Measurements from ENCODE around the gene GARS1.
"Not testable (repeated sequence)": the region's sequence is repeated elsewhere in the genome, so short reads cannot be mapped to it uniquely, and the experiment has no call there.

The GARS1 gene

GRCh38 chr7:30630986-30631385 is 36.3 kb downstream of the GARS1 start:
- H3K36me3 ChIP-seq (ENCODE audit: insufficient read depth, insufficient read length, low read length): peaks cover 96% of the 10 kb centered on the region
- no peak overlapping the region for H3K9ac ChIP-seq (ENCODE audit: insufficient read length, low read depth)
- TF ChIP-seq ZNF274 (IDR thresholded peaks at IDR 0.05; ENCODE audit: low read depth, low read length) (no peak), YY1 (IDR thresholded peaks at IDR 0.05; ENCODE audit: insufficient read depth, insufficient read length) (no peak), SUZ12 (IDR thresholded peaks at IDR 0.05; ENCODE audit: extremely low read depth, insufficient read depth, insufficient read length) (no peak)
- DNase-seq (ENCODE audit: low read depth, low spot score): no peak
- no peak overlapping the region for H3K4me3 ChIP-seq (ENCODE audit: insufficient read length, low read depth)
- no peaks in the 10 kb centered on the region for H3K27me3 ChIP-seq (ENCODE audit: insufficient read depth, insufficient read length)
- H3K4me1 ChIP-seq (ENCODE audit: insufficient read depth, insufficient read length): no peaks in the 10 kb centered on the region
- 0 out of 2 replicates have a peak, but pooled peaks cover 5% of the 10 kb centered on the region for H3K9me3 ChIP-seq (ENCODE audit: insufficient read depth, low read length)

GRCh38 chr7:30633223-30633622 is 38.5 kb downstream of the GARS1 start:
- Histone ChIP-seq H3K4me3 (ENCODE audit: insufficient read length, low read depth) (no peak overlapping the region), H3K9me3 (ENCODE audit: insufficient read depth, low read length) (0 out of 2 replicates have a peak, but pooled peaks cover 5% of the 10 kb centered on the region), H3K27me3 (ENCODE audit: insufficient read depth, insufficient read length) (no peaks in the 10 kb centered on the region), H3K9ac (ENCODE audit: insufficient read length, low read depth) (no peak overlapping the region), H3K36me3 (ENCODE audit: insufficient read depth, insufficient read length, low read length) (peaks cover 77% of the 10 kb centered on the region), H3K4me1 (ENCODE audit: insufficient read depth, insufficient read length) (no peaks in the 10 kb centered on the region)
- no peak for DNase-seq (ENCODE audit: low read depth, low spot score)
- TF ChIP-seq YY1 (IDR thresholded peaks at IDR 0.05; ENCODE audit: insufficient read depth, insufficient read length): no peak
- TF ChIP-seq ZNF274 (IDR thresholded peaks at IDR 0.05; ENCODE audit: low read depth, low read length): no peak
- no peak for TF ChIP-seq SUZ12 (IDR thresholded peaks at IDR 0.05; ENCODE audit: extremely low read depth, insufficient read depth, insufficient read length)

- no peak overlapping the region for H3K4me3 ChIP-seq (ENCODE audit: insufficient read length, low read depth)
- no peak overlapping the region for H3K9ac ChIP-seq (ENCODE audit: insufficient read length, low read depth)
- no peaks in the 10 kb centered on the region for H3K4me1 ChIP-seq (ENCODE audit: insufficient read depth, insufficient read length)
- no peaks in the 10 kb centered on the region for H3K27me3 ChIP-seq (ENCODE audit: insufficient read depth, insufficient read length)
- peaks cover 67% of the 10 kb centered on the region for H3K36me3 ChIP-seq (ENCODE audit: insufficient read depth, insufficient read length, low read length)
- H3K9me3 ChIP-seq (ENCODE audit: insufficient read depth, low read length): 0 out of 2 replicates have a peak, but pooled peaks cover 5% of the 10 kb centered on the region
- no peak for DNase-seq (ENCODE audit: low read depth, low spot score)
- TF ChIP-seq YY1 (IDR thresholded peaks at IDR 0.05; ENCODE audit: insufficient read depth, insufficient read length) (no peak), ZNF274 (IDR thresholded peaks at IDR 0.05; ENCODE audit: low read depth, low read length) (no peak), SUZ12 (IDR thresholded peaks at IDR 0.05; ENCODE audit: extremely low read depth, insufficient read depth, insufficient read length) (no peak)
Observed at GRCh38 chr7:30634193-30634626, 39.5 kb downstream of the GARS1 start.

- Histone ChIP-seq H3K36me3 (ENCODE audit: insufficient read depth, insufficient read length, low read length) (peaks cover 62% of the 10 kb centered on the region), H3K4me1 (ENCODE audit: insufficient read depth, insufficient read length) (no peaks in the 10 kb centered on the region), H3K27me3 (ENCODE audit: insufficient read depth, insufficient read length) (no peaks in the 10 kb centered on the region), H3K4me3 (ENCODE audit: insufficient read length, low read depth) (no peak overlapping the region), H3K9ac (ENCODE audit: insufficient read length, low read depth) (no peak overlapping the region), H3K9me3 (ENCODE audit: insufficient read depth, low read length) (0 out of 2 replicates have a peak, but pooled peaks cover 5% of the 10 kb centered on the region)
- no peak for TF ChIP-seq SUZ12 (IDR thresholded peaks at IDR 0.05; ENCODE audit: extremely low read depth, insufficient read depth, insufficient read length)
- no peak for DNase-seq (ENCODE audit: low read depth, low spot score)
Observed at GRCh38 chr7:30634634-30635201, 40.0 kb downstream of the GARS1 start.

GRCh38 chr7:30635798-30636197 is 41.1 kb downstream of the GARS1 start:
- TF ChIP-seq YY1 (IDR thresholded peaks at IDR 0.05; ENCODE audit: insufficient read depth, insufficient read length): no peak
- no peak for TF ChIP-seq ZNF274 (IDR thresholded peaks at IDR 0.05; ENCODE audit: low read depth, low read length)
- no peak for TF ChIP-seq SUZ12 (IDR thresholded peaks at IDR 0.05; ENCODE audit: extremely low read depth, insufficient read depth, insufficient read length)
- no peak overlapping the region for H3K4me3 ChIP-seq (ENCODE audit: insufficient read length, low read depth)
- H3K27me3 ChIP-seq (ENCODE audit: insufficient read depth, insufficient read length): no peaks in the 10 kb centered on the region
- peaks cover 52% of the 10 kb centered on the region for H3K36me3 ChIP-seq (ENCODE audit: insufficient read depth, insufficient read length, low read length)
- no peaks in the 10 kb centered on the region for H3K4me1 ChIP-seq (ENCODE audit: insufficient read depth, insufficient read length)
- H3K9ac ChIP-seq (ENCODE audit: insufficient read length, low read depth): no peak overlapping the region
- no peak for DNase-seq (ENCODE audit: low read depth, low spot score)
- H3K9me3 ChIP-seq (ENCODE audit: insufficient read depth, low read length): 0 out of 2 replicates have a peak, but pooled peaks cover 5% of the 10 kb centered on the region

- H3K4me1 ChIP-seq (ENCODE audit: insufficient read depth, insufficient read length); DNase-seq (ENCODE audit: low read depth, low spot score); H3K9ac ChIP-seq (ENCODE audit: insufficient read length, low read depth); H3K4me3 ChIP-seq (ENCODE audit: insufficient read length, low read depth); H3K27me3 ChIP-seq (ENCODE audit: insufficient read depth, insufficient read length); H3K9me3 ChIP-seq (ENCODE audit: insufficient read depth, low read length): not testable (repeated sequence)
- H3K36me3 ChIP-seq (ENCODE audit: insufficient read depth, insufficient read length, low read length): peaks cover 22% of the 10 kb centered on the region
Observed at GRCh38 chr7:30642322-30642721, 47.6 kb downstream of the GARS1 start.

- H3K9ac ChIP-seq (ENCODE audit: insufficient read length, low read depth): no peak overlapping the region
- DNase-seq (ENCODE audit: low read depth, low spot score): no peak
- H3K4me3 ChIP-seq (ENCODE audit: insufficient read length, low read depth): peak overlapping the region; percentile 24
- no peak for TF ChIP-seq SUZ12 (IDR thresholded peaks at IDR 0.05; ENCODE audit: extremely low read depth, insufficient read depth, insufficient read length)
- TF ChIP-seq YY1 (IDR thresholded peaks at IDR 0.05; ENCODE audit: insufficient read depth, insufficient read length): peak; percentile 15
- TF ChIP-seq ZNF274 (IDR thresholded peaks at IDR 0.05; ENCODE audit: low read depth, low read length): no peak
- no peaks in the 10 kb centered on the region for H3K27me3 ChIP-seq (ENCODE audit: insufficient read depth, insufficient read length)
- H3K9me3 ChIP-seq (ENCODE audit: insufficient read depth, low read length): peaks cover 5% of the 10 kb centered on the region; the same call in 1 of the 2 replicates
- H3K36me3 ChIP-seq (ENCODE audit: insufficient read depth, insufficient read length, low read length): peaks cover 22% of the 10 kb centered on the region
- peaks cover 3% of the 10 kb centered on the region for H3K4me1 ChIP-seq (ENCODE audit: insufficient read depth, insufficient read length)
Observed at GRCh38 chr7:30642789-30643188, 48.1 kb downstream of the GARS1 start.
